Osteoblast (primary cell): ENCODE data around the gene C7. TPM values are rescaled to one million over a fixed set of nuclear protein-coding genes. Genes with fewer than 3 reads are reported as not detected.

Experiments used
- DNase-seq: peaks from one replicate; pipeline ENCODE4 v3.0.0; 2011; ENCODE audit warnings: low spot score, mixed read lengths; ENCODE audit not compliant: insufficient read length; ENCODE audit errors: missing footprints
- H2AFZ ChIP-seq: 2 replicates; pipeline ENCODE4 v1.6.0; 2011; ENCODE audit warnings: mild to moderate bottlenecking, low read length
- H3K27ac ChIP-seq: 2 replicates; pipeline ENCODE4 v1.5.1; 2011; ENCODE audit warnings: mild to moderate bottlenecking, low read depth, low read length, moderate library complexity
- H3K27me3 ChIP-seq: 2 replicates; pipeline ENCODE4 v1.6.0; 2012; ENCODE audit warnings: mild to moderate bottlenecking, control low read depth, inconsistent platforms, low read length, moderate library complexity; ENCODE audit not compliant: insufficient read depth
- H3K36me3 ChIP-seq: 2 replicates; pipeline ENCODE4 v1.5.1; 2011; ENCODE audit warnings: mild to moderate bottlenecking, low read length, control low read depth, moderate library complexity; ENCODE audit not compliant: insufficient read depth
- H3K4me1 ChIP-seq: 2 replicates; pipeline ENCODE4 v1.5.1; 2011; ENCODE audit warnings: mild to moderate bottlenecking, low read length, control low read depth, moderate library complexity; ENCODE audit not compliant: insufficient read depth
- H3K4me2 ChIP-seq: 2 replicates; pipeline ENCODE4 v1.6.0; 2011; ENCODE audit warnings: mild to moderate bottlenecking, low read length; ENCODE audit not compliant: insufficient read depth
- H3K4me3 ChIP-seq: fragments of 200-600 bp; sonication (generic); 3 replicates; pipeline ENCODE4 v1.5.1; 2012; ENCODE audit warnings: mild to moderate bottlenecking, low read length, inconsistent platforms; ENCODE audit not compliant: insufficient read depth
- H3K79me2 ChIP-seq: 2 replicates; pipeline ENCODE4 v1.6.0; 2012; ENCODE audit warnings: mild to moderate bottlenecking, low read length, control low read depth, inconsistent platforms; ENCODE audit not compliant: insufficient read depth
- H3K9me3 ChIP-seq: 2 replicates; pipeline ENCODE4 v1.5.1; 2011; ENCODE audit warnings: low read depth, low read length, control low read depth
- H4K20me1 ChIP-seq: 2 replicates; pipeline ENCODE4 v1.6.0; 2012; ENCODE audit warnings: mild to moderate bottlenecking, low read length, control low read depth; ENCODE audit not compliant: insufficient read depth
- CTCF ChIP-seq: IDR thresholded peaks from 2 replicates; pipeline ENCODE4 v1.5.1; 2011; ENCODE audit warnings: mild to moderate bottlenecking, low read depth, low read length, moderate library complexity; ENCODE audit errors: extremely low read depth
- total RNA-seq: library from RNA; depleted of rRNA; stranded (reverse); fragments of >200 nt; gene quantifications from 2 replicates; pipeline ENCODE4 v1.2.3, GENCODE V29; 2012

C7 gene
- total RNA-seq, 1 donor: 0.36 TPM

- Histone ChIP-seq H3K9me3 (no peaks in the 10 kb centered on the region), H3K27ac (no peak overlapping the region), H4K20me1 (no peaks in the 10 kb centered on the region), H3K27me3 (no peaks in the 10 kb centered on the region), H2AFZ (no peak overlapping the region), H3K4me1 (peaks cover 12% of the 10 kb centered on the region), H3K79me2 (no peaks in the 10 kb centered on the region), H3K4me2 (no peak overlapping the region), H3K36me3 (no peaks in the 10 kb centered on the region), H3K4me3 (no peak overlapping the region)
- TF ChIP-seq CTCF: no peak
- DNase-seq: no peak
These were observed 78.1 kb downstream of the C7 start for GRCh38 chr5:40987349-40987748.

GRCh38 chr5:40988746-40989510 is 79.6 kb downstream of the C7 start:
- H3K27ac ChIP-seq: no peak overlapping the region
- TF ChIP-seq CTCF: no peak
- H2AFZ ChIP-seq: no peak overlapping the region
- peaks cover 12% of the 10 kb centered on the region for H3K4me1 ChIP-seq
- H3K79me2 ChIP-seq: no peaks in the 10 kb centered on the region
- no peaks in the 10 kb centered on the region for H3K9me3 ChIP-seq
- H3K36me3 ChIP-seq: no peaks in the 10 kb centered on the region
- no peak for DNase-seq
- H3K4me2 ChIP-seq: no peak overlapping the region
- no peaks in the 10 kb centered on the region for H4K20me1 ChIP-seq
- no peak overlapping the region for H3K4me3 ChIP-seq
- no peaks in the 10 kb centered on the region for H3K27me3 ChIP-seq

GRCh38 chr5:40991168-40991980 is 82.1 kb downstream of the C7 start:
- Histone ChIP-seq H3K4me3 (no peak overlapping the region), H2AFZ (no peak overlapping the region), H3K27me3 (no peaks in the 10 kb centered on the region), H3K9me3 (no peaks in the 10 kb centered on the region), H3K27ac (peak overlapping the region; percentile 1), H3K79me2 (no peaks in the 10 kb centered on the region), H3K4me2 (peak overlapping the region; percentile 2), H4K20me1 (no peaks in the 10 kb centered on the region), H3K36me3 (no peaks in the 10 kb centered on the region), H3K4me1 (peaks cover 12% of the 10 kb centered on the region)
- no peak for DNase-seq
- TF ChIP-seq CTCF: no peak

GRCh38 chr5:40991981-40992559 is 82.8 kb downstream of the C7 start:
- no peak for TF ChIP-seq CTCF
- no peak overlapping the region for H3K4me3 ChIP-seq
- no peak overlapping the region for H2AFZ ChIP-seq
- H3K27ac ChIP-seq: no peak overlapping the region
- peaks cover 12% of the 10 kb centered on the region for H3K4me1 ChIP-seq
- H4K20me1 ChIP-seq: no peaks in the 10 kb centered on the region
- no peaks in the 10 kb centered on the region for H3K27me3 ChIP-seq
- H3K36me3 ChIP-seq: no peaks in the 10 kb centered on the region
- H3K79me2 ChIP-seq: no peaks in the 10 kb centered on the region
- H3K4me2 ChIP-seq: no peak overlapping the region
- H3K9me3 ChIP-seq: no peaks in the 10 kb centered on the region
- DNase-seq: no peak
